Raji (cell line): Measurements from ENCODE around the gene OXER1.

ENCODE experiments used
- POLR2A ChIP-seq: IDR thresholded peaks from 2 replicates; pipeline ENCODE4 v1.6.1; 2011; ENCODE audit warnings: low read depth, low read length, control low read depth; ENCODE audit not compliant: insufficient read depth

OXER1 gene

GRCh38 chr2:42799881-42800280 is 35.9 kb upstream of the OXER1 start:
- TF ChIP-seq POLR2A: no peak

GRCh38 chr2:42797281-42797680 is 33.3 kb upstream of the OXER1 start:
- no peak for TF ChIP-seq POLR2A

GRCh38 chr2:42796427-42797248 is 32.7 kb upstream of the OXER1 start:
- no peak for TF ChIP-seq POLR2A

GRCh38 chr2:42795841-42796301 is 31.9 kb upstream of the OXER1 start:
- no peak for TF ChIP-seq POLR2A

GRCh38 chr2:42795275-42795674 is 31.3 kb upstream of the OXER1 start:
- TF ChIP-seq POLR2A: no peak

GRCh38 chr2:42794271-42795046 is 30.5 kb upstream of the OXER1 start:
- no peak for TF ChIP-seq POLR2A

GRCh38 chr2:42793334-42794270 is 29.7 kb upstream of the OXER1 start:
- no peak for TF ChIP-seq POLR2A

GRCh38 chr2:42792583-42793333 is 28.8 kb upstream of the OXER1 start, which contains the start of gene HAAO:
HAAO (minus strand) TSS chr2:42792583; CDS start chr2:42792536, 47 bp downstream.
- TF ChIP-seq POLR2A: no peak

GRCh38 chr2:42792087-42792582 is 28.2 kb upstream of the OXER1 start:
- TF ChIP-seq POLR2A: no peak

GRCh38 chr2:42791606-42792005 is 27.7 kb upstream of the OXER1 start:
- TF ChIP-seq POLR2A: no peak

- TF ChIP-seq POLR2A: no peak
Observed at GRCh38 chr2:42789751-42790150, 25.8 kb upstream of the OXER1 start.

- no peak for TF ChIP-seq POLR2A
Observed at GRCh38 chr2:42788882-42789281, 24.9 kb upstream of the OXER1 start.

GRCh38 chr2:42788478-42788793 is 24.5 kb upstream of the OXER1 start:
- TF ChIP-seq POLR2A: no peak

- TF ChIP-seq POLR2A: no peak
Observed at GRCh38 chr2:42787788-42788477, 24.0 kb upstream of the OXER1 start.

- no peak for TF ChIP-seq POLR2A
Observed at GRCh38 chr2:42787424-42787787, 23.5 kb upstream of the OXER1 start.
